Measurements from ENCODE around the gene TMEM100. TPM values are rescaled to one million over a fixed set of nuclear protein-coding genes. Genes with fewer than 3 reads are reported as not detected.

TMEM100 gene
- total and polyA plus RNA-seq, 7 donors, result 2.5 to 25.0 (median 9.0) TPM

GRCh38 chr17:55760643-55761355 lies 38.1 kb upstream of the TMEM100 start:
- Histone ChIP-seq H3K4me1 (peaks cover 0 to 45% (median 22%) of the 10 kb centered on the region in 4 donors), H3K27ac (no peak overlapping the region), H3K27me3 (no peaks in the 10 kb centered on the region), H3K4me3 (no peak overlapping the region), H3K9me3 (no peaks in the 10 kb centered on the region), H3K36me3 (peaks cover 0 to 3% (median 0%) of the 10 kb centered on the region in 4 donors)
- TF ChIP-seq CTCF (IDR thresholded peaks at IDR 0.05) (no peak), EP300 (IDR thresholded peaks at IDR 0.05) (no peak), POLR2A (IDR thresholded peaks at IDR 0.05) (no peak), POLR2AphosphoS5 (IDR thresholded peaks at IDR 0.05) (no peak)
- intact Hi-C loops (cut with DNase I), result no loop called here
- DNase-seq, result no peak
- 47 to 65% methylated on average over 3 of the region's 3 CpGs for WGBS, 2 donors

- H3K9me3 ChIP-seq, result no peaks in the 10 kb centered on the region
- peaks cover 0 to 42% (median 14%) of the 10 kb centered on the region in 4 donors for H3K4me1 ChIP-seq
- TF ChIP-seq POLR2A (IDR thresholded peaks at IDR 0.05), result no peak
- no peak for TF ChIP-seq POLR2AphosphoS5 (IDR thresholded peaks at IDR 0.05)
- no peak for TF ChIP-seq CTCF (IDR thresholded peaks at IDR 0.05)
- no peak for TF ChIP-seq EP300 (IDR thresholded peaks at IDR 0.05)
- intact Hi-C loops (cut with DNase I), result no loop called here
- H3K36me3 ChIP-seq, result peaks cover 0 to 8% (median 5%) of the 10 kb centered on the region in 4 donors
- H3K4me3 ChIP-seq, result no peak overlapping the region
- H3K27ac ChIP-seq, result no peak overlapping the region
- no peak for DNase-seq
- no peaks in the 10 kb centered on the region for H3K27me3 ChIP-seq
Measured at GRCh38 chr17:55758171-55758570, 35.5 kb upstream of the TMEM100 start.

- Histone ChIP-seq H3K4me3 (no peak overlapping the region), H3K9me3 (no peaks in the 10 kb centered on the region), H3K36me3 (peaks cover 0 to 8% (median 5%) of the 10 kb centered on the region in 4 donors), H3K27ac (no peak overlapping the region), H3K27me3 (no peaks in the 10 kb centered on the region), H3K4me1 (peaks cover 0 to 46% (median 19%) of the 10 kb centered on the region in 4 donors)
- WGBS, 2 donors, result 89 to 100% methylated on average over 1 of the region's 1 CpG
- intact Hi-C loops (cut with DNase I), result no loop called here
- no peak for TF ChIP-seq CTCF (IDR thresholded peaks at IDR 0.05)
- no peak for TF ChIP-seq EP300 (IDR thresholded peaks at IDR 0.05)
- TF ChIP-seq POLR2AphosphoS5 (IDR thresholded peaks at IDR 0.05), result no peak
- no peak for DNase-seq
Measured at GRCh38 chr17:55757659-55758058, 35.0 kb upstream of the TMEM100 start.

GRCh38 chr17:55756689-55757088 lies 34.0 kb upstream of the TMEM100 start:
- Histone ChIP-seq H3K9me3 (no peaks in the 10 kb centered on the region), H3K27ac (no peak overlapping the region), H3K4me3 (no peak overlapping the region), H3K4me1 (peaks cover 0 to 56% (median 29%) of the 10 kb centered on the region in 4 donors), H3K36me3 (peaks cover 0 to 8% (median 5%) of the 10 kb centered on the region in 4 donors), H3K27me3 (no peaks in the 10 kb centered on the region)
- WGBS, 2 donors, result 87 to 94% methylated on average over 2 of the region's 2 CpGs
- no peak for DNase-seq
- TF ChIP-seq CTCF (IDR thresholded peaks at IDR 0.05) (no peak), POLR2AphosphoS5 (IDR thresholded peaks at IDR 0.05) (no peak)
- intact Hi-C loops (cut with DNase I), result no loop called here

Measured in sigmoid colon (tissue), 7 donors.